Measurements from ENCODE around the gene PGPEP1. TPM values are rescaled to one million over a fixed set of nuclear protein-coding genes. Genes with fewer than 3 reads are reported as not detected.
"Not testable (repeated sequence)": the region's sequence is repeated elsewhere in the genome, so short reads cannot be mapped to it uniquely, and the experiment has no call there.

Gene PGPEP1
- total and polyA plus RNA-seq, 10 donors: 9.3 to 65.6 (median 37.4) TPM

GRCh38 chr19:18379803-18380747 is 39.7 kb downstream of the PGPEP1 start:
- H3K4me1 ChIP-seq: peaks cover 1 to 65% (median 24%) of the 10 kb centered on the region in 6 donors
- no peak overlapping the region for H3K4me3 ChIP-seq
- peak overlapping the region; percentile 19 to 84 (median 74) for H3K27ac ChIP-seq
- H3K9me3 ChIP-seq: no peaks in the 10 kb centered on the region
- TF ChIP-seq CTCF (IDR thresholded peaks at IDR 0.05 in 8 of 11, conservative IDR thresholded peaks at IDR 0.05 in 3 of 11): peak in 1 of 11 experiments; percentile 3
- no peak for TF ChIP-seq POLR2A (IDR thresholded peaks at IDR 0.05)
- TF ChIP-seq POLR2AphosphoS5 (IDR thresholded peaks at IDR 0.05): peak; percentile 54 to 64 (median 60)
- no peaks in the 10 kb centered on the region for H3K36me3 ChIP-seq
- peaks cover 0 to 33% (median 0%) of the 10 kb centered on the region in 7 donors for H3K27me3 ChIP-seq (replicated peaks in 1 of 7)
- 38 to 52% (median 50%) methylated on average over 22 of the region's 22 CpGs for WGBS, 5 donors
- intact Hi-C loops (cut with DNase I; ENCODE audit: low total_unique reads): no loop called here
- DNase-seq: peak; percentile 82

- Histone ChIP-seq H3K9me3 (no peaks in the 10 kb centered on the region), H3K36me3 (no peaks in the 10 kb centered on the region), H3K27ac (peak overlapping the region in 7 of 8 donors; percentile 46 to 84 (median 76)), H3K4me1 (peaks cover 0 to 62% (median 24%) of the 10 kb centered on the region in 6 donors), H3K27me3 (replicated peaks in 1 of 7) (peaks cover 0 to 41% (median 0%) of the 10 kb centered on the region in 7 donors), H3K4me3 (no peak overlapping the region)
- no peak for DNase-seq
- 54 to 84% (median 77%) methylated on average over 3 of the region's 3 CpGs for WGBS, 5 donors
- intact Hi-C loops (cut with DNase I; ENCODE audit: low total_unique reads): no loop called here
- no peak for TF ChIP-seq POLR2A (IDR thresholded peaks at IDR 0.05)
- TF ChIP-seq POLR2AphosphoS5 (IDR thresholded peaks at IDR 0.05): no peak
- TF ChIP-seq CTCF (IDR thresholded peaks at IDR 0.05 in 8 of 11, conservative IDR thresholded peaks at IDR 0.05 in 3 of 11): no peak
Measured at GRCh38 chr19:18380843-18381242, 40.4 kb downstream of the PGPEP1 start.

GRCh38 chr19:18383622-18384021 is 43.2 kb downstream of the PGPEP1 start:
- 90 to 93% (median 90%) methylated on average over 11 of the region's 11 CpGs for WGBS, 5 donors
- H3K4me3 ChIP-seq; H3K9me3 ChIP-seq; H3K36me3 ChIP-seq; intact Hi-C loops (cut with DNase I; ENCODE audit: low total_unique reads): not testable (repeated sequence)
- H3K4me1 ChIP-seq: peaks cover 16 to 79% (median 46%) of the 10 kb centered on the region in 6 donors
- DNase-seq: peak; percentile 34
- peaks cover 0 to 54% (median 0%) of the 10 kb centered on the region in 7 donors for H3K27me3 ChIP-seq (replicated peaks in 1 of 7)
- peak overlapping the region in 2 of 8 donors; percentile 5 to 61 for H3K27ac ChIP-seq

- Histone ChIP-seq H3K4me3 (no peak overlapping the region), H3K27ac (peak overlapping the region in 1 of 8 donors; percentile 83), H3K27me3 (replicated peaks in 1 of 7) (peaks cover 0 to 54% (median 0%) of the 10 kb centered on the region in 7 donors), H3K36me3 (peaks cover 0 to 6% (median 0%) of the 10 kb centered on the region in 6 donors), H3K4me1 (peaks cover 22 to 81% (median 50%) of the 10 kb centered on the region in 6 donors), H3K9me3 (peaks cover 0 to 3% (median 0%) of the 10 kb centered on the region in 8 donors)
- WGBS, 5 donors: 87 to 95% (median 89%) methylated on average over 7 of the region's 7 CpGs
- no peak for DNase-seq
- no peak for TF ChIP-seq POLR2A (IDR thresholded peaks at IDR 0.05)
- intact Hi-C loops (cut with DNase I; ENCODE audit: low total_unique reads): no loop called here
Measured at GRCh38 chr19:18384775-18385174, 44.4 kb downstream of the PGPEP1 start.

- peaks cover 22 to 81% (median 45%) of the 10 kb centered on the region in 6 donors for H3K4me1 ChIP-seq
- intact Hi-C loops (cut with DNase I; ENCODE audit: low total_unique reads): no loop called here
Measured at GRCh38 chr19:18385359-18385674, 44.9 kb downstream of the PGPEP1 start.

More at GRCh38 chr19:18385359-18385674, 44.9 kb downstream of the PGPEP1 start:
- TF ChIP-seq CTCF (IDR thresholded peaks at IDR 0.05 in 8 of 11, conservative IDR thresholded peaks at IDR 0.05 in 3 of 11) (no peak), POLR2AphosphoS5 (IDR thresholded peaks at IDR 0.05) (no peak), POLR2A (IDR thresholded peaks at IDR 0.05) (no peak)
- H3K36me3 ChIP-seq: peaks cover 0 to 11% (median 0%) of the 10 kb centered on the region in 6 donors
- WGBS, 5 donors: 90 to 98% (median 96%) methylated on average over 3 of the region's 3 CpGs
- no peak for DNase-seq
- no peak overlapping the region for H3K4me3 ChIP-seq
- H3K9me3 ChIP-seq: peaks cover 0 to 5% (median 0%) of the 10 kb centered on the region in 8 donors
- peaks cover 0 to 54% (median 0%) of the 10 kb centered on the region in 7 donors for H3K27me3 ChIP-seq (replicated peaks in 1 of 7)
- H3K27ac ChIP-seq: peak overlapping the region in 5 of 8 donors; percentile 9 to 83 (median 77)
